ENCODE measurements around the gene RPS6KA2.

The RPS6KA2 gene

DNA sequence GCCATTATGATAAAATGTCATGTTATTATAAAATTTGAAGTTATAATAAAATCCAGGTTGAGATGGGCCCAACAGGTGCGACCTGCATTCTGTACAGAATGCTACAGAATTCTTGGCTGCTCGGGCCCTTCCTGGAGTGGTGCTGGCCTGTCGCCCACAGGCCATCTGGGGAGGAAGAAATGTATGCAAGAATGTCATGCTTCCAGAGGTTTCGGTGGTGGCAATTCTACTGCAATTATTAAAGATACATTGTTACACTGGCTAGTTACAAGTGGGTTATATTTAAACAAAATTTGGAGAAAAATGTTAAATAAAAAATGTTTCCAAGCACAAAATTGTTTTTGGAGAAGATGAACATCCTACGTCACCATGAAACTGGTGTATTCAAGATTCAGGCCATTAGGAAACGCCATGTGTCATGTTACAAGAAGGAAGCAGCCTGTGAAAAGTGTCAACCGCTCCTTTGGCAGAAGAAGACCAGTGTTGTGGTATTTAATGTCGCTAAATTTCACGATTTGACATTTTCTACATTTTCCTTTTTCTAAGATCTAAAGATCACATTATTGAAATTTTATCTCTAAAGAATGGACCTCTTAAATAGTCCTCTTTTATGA lies 47.7 kb downstream of the RPS6KA2 start:
- TF ChIP-seq, protein P1, sequence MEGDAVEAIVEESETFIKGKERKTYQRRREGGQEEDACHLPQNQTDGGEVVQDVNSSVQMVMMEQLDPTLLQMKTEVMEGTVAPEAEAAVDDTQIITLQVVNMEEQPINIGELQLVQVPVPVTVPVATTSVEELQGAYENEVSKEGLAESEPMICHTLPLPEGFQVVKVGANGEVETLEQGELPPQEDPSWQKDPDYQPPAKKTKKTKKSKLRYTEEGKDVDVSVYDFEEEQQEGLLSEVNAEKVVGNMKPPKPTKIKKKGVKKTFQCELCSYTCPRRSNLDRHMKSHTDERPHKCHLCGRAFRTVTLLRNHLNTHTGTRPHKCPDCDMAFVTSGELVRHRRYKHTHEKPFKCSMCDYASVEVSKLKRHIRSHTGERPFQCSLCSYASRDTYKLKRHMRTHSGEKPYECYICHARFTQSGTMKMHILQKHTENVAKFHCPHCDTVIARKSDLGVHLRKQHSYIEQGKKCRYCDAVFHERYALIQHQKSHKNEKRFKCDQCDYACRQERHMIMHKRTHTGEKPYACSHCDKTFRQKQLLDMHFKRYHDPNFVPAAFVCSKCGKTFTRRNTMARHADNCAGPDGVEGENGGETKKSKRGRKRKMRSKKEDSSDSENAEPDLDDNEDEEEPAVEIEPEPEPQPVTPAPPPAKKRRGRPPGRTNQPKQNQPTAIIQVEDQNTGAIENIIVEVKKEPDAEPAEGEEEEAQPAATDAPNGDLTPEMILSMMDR (IDR thresholded peaks at IDR 0.05; ENCODE audit: control insufficient read depth, extremely low read depth, insufficient read depth): no peak
- H3K4me3 ChIP-seq (ENCODE audit: low read depth, low read length): no peak overlapping the region
- DNase-seq (ENCODE audit: low read depth): no peak

DNA sequence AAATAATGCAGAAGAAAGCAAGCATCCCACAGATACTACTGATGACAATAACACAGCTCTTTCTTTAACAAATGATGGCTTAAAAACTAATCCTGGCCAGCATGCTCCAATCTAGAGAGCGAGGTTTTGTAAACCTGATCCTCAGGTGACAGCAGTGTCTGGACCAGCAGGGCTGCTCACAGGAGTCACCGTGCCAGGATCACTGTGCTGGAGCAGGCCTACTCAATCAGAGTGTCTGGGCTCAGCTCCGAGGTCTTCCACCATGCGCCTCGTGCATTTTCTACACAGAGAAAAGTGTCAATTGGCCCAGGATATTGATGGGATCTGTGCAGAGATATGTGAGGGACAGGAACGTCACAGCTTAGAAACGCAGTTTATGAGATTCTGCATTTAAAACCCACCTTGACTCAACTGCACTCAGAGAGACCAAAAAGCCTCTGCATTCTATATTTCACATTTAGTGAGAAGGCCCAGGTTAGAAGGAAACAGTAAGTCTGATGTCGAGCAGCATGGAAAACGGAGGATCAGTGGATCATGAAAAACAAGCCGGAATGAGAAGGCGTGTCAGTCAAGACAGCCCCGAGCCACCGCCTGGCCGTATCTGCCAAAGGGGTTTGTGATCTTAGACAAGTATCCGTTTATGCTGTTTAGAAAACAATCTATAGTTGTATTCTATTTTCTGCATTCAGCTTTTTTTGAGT lies 48.4 kb downstream of the RPS6KA2 start:
- TF ChIP-seq, protein P1 (IDR thresholded peaks at IDR 0.05; ENCODE audit: control insufficient read depth, extremely low read depth, insufficient read depth): no peak
- no peak for DNase-seq (ENCODE audit: low read depth)
- H3K4me3 ChIP-seq (ENCODE audit: low read depth, low read length): no peak overlapping the region

GRCh38 chr6:166575205-166575604 lies 51.8 kb downstream of the RPS6KA2 start:
- TF ChIP-seq, protein P1 (IDR thresholded peaks at IDR 0.05; ENCODE audit: control insufficient read depth, extremely low read depth, insufficient read depth): no peak
- no peak for DNase-seq (ENCODE audit: low read depth)

DNA sequence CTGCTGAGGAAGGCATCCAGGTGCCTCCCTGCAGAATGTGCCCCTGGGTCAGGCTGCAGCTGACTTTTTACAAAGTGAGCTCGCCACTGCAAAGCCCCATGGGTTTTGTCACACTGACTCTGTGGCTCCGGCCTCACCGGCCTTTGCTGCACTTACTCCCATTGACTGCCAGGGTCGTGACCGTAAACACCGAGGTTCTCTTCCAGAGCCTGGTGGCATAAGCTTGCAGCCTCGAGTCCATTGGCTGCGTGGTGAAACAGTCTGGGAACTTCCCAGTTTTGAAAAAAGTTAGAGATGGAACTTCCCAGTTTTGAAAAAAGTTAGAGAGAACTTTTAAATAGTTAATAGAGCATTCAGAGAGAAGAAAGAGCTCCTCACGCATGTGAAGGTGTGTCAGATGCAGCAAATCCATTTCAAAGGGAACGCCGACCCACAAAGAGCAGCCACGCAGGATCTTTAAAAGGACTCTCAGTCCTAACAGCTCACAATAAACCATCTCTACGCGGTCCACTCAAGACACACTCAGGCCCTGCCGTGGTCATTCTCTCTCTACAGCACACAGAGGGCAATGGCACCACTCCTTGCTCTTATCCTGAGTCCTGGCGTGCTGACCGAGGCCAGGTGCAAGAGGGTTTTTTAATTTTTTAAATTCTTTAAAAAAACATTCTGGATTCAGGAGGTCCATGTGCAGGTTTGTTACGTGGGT lies 53.4 kb downstream of the RPS6KA2 start:
- no peak for DNase-seq (ENCODE audit: low read depth)
- H3K4me3 ChIP-seq (ENCODE audit: low read depth, low read length): no peak overlapping the region

More at GRCh38 chr6:166575205-166575604, 51.8 kb downstream of the RPS6KA2 start:
- H3K4me3 ChIP-seq (ENCODE audit: low read depth, low read length): no peak overlapping the region

GRCh38 chr6:166572370-166573261 lies 54.4 kb downstream of the RPS6KA2 start:
- DNase-seq (ENCODE audit: low read depth): no peak
- H3K4me3 ChIP-seq (ENCODE audit: low read depth, low read length): no peak overlapping the region
- TF ChIP-seq, protein P1 (IDR thresholded peaks at IDR 0.05; ENCODE audit: control insufficient read depth, extremely low read depth, insufficient read depth): no peak

More for the DNA sequence above, 53.4 kb downstream of the RPS6KA2 start:
- TF ChIP-seq, protein P1 (IDR thresholded peaks at IDR 0.05; ENCODE audit: control insufficient read depth, extremely low read depth, insufficient read depth): no peak

DNA sequence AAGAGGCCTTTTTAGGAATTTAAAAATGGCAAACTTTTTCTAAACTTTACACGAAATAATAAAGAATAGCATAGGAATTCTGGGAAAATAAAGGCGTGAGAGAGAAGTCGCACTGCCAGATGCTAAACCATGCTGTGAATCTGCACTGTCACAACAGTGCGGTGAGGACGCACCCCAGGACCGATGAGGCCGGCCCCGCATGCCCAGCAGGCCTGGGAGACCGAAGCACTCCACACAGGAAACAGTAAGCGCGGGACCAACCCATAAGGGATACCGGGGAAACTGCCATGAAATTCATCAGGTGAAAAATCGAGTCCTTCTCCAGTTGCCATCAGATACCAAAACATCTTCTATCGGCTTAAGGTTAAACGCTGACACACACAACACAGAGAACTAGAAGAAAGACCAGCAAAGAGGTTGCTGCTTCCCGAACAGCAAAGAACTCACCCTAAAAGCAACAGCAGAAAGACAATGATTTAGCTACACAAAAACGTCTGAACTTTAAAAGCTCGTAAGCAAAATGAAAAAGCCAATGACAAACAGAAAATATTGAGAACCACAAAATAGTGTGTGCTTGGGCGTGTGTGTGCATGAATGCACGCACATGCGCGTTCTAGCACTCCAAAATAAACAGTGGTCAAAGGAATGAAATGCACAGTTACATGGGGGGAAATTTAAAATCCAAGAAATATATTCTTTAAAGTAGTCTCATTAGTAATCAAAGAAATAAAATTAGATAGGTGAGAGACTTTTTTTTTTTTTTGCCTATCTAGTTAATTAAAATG lies 55.9 kb downstream of the RPS6KA2 start:
- H3K4me3 ChIP-seq (ENCODE audit: low read depth, low read length): no peak overlapping the region
- DNase-seq (ENCODE audit: low read depth): no peak
- TF ChIP-seq, protein P1 (IDR thresholded peaks at IDR 0.05; ENCODE audit: control insufficient read depth, extremely low read depth, insufficient read depth): no peak

Data from LNCaP clone FGC (cell line).